ENCODE results near the gene CORO2A. TPM values are rescaled to one million over a fixed set of nuclear protein-coding genes. Genes with fewer than 3 reads are reported as not detected.
"Not testable (repeated sequence)": the region's sequence is repeated elsewhere in the genome, so short reads cannot be mapped to it uniquely, and the experiment has no call there.

The CORO2A gene
- total RNA-seq, 1 donor from 2014 or later, result 1.7 TPM

DNA sequence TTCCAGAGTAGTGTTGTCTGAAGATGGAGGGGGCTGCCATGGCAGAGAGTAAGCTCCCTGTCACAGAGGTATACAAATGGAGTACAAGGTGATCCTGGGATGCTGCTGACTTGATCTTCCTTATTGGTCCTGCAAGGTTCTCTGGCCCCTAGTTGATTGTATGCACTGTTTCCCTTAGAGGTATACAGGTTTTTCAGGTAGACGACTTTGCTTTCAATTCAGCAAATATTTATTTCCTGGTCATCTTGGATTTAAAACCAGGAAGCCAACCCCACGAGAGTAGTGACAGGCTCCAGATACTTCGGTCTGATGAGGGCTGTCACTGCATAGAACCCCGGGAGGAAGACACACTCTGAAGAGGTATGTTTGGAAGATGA, 56.9 kb downstream of the CORO2A start:
- no peak for DNase-seq

DNA sequence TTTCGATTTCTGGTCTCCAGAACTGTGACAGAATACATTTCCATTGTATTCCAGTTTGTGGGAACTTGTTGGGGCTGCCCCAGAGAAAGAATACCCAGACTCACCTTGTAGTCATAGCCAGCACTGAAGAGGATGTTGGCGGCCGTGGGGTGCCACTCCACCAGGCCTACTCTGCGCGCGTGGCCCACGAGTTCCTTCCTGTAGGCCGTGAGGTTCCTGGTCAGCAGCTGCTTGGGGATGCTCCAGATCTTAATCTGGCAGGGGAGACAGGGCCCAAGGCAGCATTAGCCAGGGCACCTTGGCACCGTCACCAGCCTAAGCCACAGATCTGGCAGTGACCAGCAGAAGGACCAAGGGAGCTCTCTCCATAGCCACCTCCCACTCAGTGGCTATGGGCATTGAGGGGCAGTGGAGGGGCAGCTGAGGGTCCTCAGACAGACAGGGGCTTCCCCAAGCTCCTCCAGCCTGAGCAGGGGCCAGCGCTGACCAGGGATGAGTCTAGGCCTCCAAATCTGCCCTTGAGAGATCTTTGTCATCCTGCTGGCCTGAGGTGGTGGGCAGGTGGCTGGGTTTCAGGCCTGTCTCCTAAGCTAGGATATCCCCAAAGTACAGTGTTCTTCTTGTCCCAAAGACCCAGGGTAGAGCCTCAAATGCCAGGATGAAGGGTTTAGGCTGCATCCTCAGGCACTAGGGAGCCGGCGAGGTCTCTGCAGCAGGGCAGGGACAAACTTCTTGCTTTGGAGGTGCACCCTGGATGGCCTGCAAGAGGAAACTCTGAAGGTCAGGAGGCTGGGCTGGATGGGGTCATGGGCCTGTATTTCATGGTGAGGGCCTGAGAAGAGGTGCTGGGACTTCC, 57.5 kb downstream of the CORO2A start:
- no peak for DNase-seq

DNA sequence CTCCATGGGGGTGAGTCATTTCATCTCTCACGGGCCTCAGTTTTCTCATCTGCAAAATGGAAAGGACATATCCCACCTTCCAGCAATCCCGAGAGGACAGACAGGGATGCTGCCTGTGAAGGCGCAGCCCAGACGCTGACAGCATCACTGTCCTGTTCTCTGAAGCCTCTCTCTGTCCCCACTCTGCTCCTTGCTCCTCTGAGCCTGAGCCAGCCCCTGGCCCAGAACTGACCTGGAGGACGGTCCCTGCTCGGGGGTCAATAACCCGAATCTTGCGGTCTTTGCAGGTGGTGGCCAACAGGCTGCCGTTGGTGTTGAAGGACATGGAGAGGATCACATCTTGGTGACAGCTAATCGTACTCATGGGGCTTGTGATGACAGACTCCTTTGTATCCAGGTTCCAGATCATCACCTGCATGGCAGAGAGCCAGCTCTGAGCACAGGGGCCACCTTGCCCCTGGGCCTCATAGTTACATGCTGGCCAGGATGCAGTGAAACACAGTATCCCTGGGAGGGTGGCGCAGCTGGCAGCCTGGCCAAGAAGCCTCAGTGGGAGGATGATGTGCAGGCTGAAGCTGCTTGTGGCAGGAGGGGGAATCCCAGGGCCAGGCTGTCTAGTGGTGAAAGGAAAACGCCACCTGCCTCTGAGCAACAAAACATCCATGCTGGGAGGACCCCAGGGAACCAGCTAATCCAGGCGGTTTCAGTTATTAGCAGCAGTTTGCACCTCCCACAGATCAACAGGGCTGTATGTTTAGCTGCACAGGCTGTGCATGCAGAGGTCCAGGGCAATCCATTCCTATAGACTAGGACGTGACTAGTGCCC, 59.4 kb downstream of the CORO2A start:
- DNase-seq, result no peak

DNA sequence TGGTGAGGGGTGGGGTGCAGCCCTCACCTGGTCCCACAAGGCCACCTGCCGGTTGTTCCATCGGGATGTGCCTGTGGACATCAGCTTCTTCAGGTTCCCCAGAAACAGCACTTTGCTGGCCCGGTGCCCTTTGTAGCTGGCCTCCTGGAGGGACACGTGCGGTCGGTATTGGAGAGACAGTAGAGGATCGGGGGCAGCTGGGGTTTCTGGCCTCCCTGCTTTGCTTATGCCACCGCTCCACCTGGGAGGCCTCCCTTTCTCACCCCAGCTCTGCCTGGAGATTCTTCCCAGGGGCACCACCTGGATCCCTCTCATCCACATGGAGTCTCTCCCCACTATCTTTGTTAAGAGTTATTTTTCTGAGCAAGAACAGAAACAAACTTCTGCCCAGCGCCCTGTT, 60.3 kb downstream of the CORO2A start:
- no peak for DNase-seq

DNA sequence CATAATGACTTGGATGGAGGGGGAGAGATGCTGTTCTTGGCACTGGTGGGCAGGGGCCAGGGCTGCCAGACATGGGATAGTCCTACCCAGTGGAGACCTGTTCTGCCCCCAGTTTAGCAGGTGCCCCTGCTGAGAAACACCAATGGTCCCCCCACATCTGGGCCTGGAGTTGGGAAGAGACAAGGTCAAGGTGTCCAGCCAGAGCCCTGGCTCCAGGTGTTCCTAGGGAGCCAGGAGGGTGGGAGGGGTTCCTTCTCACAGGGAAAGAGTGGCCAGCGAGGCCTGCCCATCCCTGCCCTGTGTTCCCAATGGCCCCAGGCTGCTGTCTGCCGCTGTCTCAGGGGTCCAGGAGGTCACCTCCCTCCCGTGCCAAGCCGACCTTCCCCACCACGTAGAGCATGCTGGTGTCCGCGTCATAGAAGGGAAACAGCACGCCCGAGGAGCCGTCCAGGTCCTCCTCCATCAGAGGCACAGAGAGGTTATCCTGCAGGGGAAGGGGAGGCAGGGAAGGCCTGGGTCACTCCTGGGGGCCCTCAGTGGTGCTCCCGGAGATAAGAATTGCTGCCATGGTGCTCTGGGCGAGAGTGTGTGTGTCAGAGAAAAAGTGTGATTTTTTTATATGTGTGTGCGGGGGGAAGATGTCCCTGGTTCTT, 61.7 kb downstream of the CORO2A start:
- no peak for DNase-seq

DNA sequence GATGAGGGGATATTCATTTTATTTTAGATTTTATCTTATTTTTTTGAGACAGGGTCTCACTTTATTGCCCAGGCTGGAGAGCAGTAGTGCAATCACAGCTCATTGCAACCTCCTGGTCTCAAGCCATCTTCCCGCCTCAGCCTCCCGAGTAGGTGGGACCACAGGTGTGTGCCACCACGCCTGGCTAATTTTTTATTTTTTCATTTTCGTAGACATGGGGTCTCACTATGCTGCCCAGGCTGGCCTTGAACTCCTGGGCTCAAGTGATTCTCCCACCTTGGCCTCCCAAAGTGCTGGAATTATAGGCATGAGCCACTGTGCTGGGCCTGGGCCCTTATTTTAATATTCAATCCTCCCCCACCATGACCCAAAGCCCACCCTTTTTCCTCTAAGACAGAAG, 62.4 kb downstream of the CORO2A start:
- not testable (repeated sequence) for DNase-seq

DNA sequence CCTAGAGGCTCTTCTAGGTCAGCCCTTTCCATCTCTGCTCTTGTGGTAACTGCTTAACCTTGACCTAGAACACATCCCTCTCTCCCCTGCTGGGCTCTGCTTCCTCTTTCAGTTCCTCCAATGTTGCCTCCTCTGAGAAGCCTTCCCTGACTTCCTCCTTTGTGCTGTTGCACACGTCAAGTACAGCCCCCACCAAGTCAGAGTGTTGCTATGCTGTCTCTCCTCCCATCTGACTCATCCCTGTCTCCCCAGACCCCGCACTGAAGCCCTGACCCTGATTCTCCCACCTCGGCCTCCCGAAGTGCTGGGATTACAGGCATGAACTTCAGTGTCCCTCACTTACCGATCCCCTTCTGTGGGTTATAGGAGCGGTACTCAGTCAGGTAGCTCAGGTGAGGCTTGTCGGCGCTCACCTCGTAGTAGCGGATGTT, 63.0 kb downstream of the CORO2A start:
- DNase-seq, result no peak

DNA sequence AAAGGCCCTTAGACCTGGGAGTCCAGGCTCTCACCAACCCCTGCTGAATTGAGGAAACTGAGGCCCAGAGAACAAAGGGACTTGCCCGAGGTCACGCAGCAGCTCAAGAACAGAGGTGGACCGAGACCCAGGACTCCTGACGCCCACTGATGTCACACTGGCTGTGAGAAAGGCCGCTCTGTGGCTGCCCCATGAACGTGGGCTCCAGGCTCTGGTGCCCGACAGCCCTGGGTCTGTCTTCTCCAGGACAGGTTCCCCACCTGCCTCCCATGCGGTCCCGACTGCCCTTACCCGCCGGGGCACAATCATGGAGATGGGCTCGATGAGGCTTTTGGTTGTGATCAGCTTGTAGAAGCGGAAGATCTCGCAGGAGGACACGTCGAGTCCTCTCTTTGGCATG, 64.1 kb downstream of the CORO2A start:
- DNase-seq, result no peak

DNA sequence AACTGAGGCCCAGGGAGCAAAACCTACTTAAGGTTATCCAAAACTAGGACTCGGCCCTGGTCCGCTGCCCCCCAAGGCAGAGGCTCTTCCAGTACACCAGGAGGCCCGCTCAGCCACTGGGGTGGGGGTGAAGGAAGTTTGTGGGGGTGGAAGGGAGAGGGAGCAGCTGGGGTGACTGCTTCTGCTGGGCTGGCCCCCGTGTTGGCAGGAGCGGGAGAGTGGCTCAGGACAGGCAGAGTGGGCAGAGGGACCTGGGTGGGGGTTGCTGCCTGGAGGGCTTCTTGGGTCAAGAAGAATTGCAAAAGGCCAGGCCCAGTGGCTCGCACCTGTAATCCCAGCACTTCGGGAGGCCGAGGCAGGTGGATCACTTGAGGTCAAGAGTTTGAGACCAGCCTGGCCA, 65.2 kb downstream of the CORO2A start:
- no peak for DNase-seq

DNA sequence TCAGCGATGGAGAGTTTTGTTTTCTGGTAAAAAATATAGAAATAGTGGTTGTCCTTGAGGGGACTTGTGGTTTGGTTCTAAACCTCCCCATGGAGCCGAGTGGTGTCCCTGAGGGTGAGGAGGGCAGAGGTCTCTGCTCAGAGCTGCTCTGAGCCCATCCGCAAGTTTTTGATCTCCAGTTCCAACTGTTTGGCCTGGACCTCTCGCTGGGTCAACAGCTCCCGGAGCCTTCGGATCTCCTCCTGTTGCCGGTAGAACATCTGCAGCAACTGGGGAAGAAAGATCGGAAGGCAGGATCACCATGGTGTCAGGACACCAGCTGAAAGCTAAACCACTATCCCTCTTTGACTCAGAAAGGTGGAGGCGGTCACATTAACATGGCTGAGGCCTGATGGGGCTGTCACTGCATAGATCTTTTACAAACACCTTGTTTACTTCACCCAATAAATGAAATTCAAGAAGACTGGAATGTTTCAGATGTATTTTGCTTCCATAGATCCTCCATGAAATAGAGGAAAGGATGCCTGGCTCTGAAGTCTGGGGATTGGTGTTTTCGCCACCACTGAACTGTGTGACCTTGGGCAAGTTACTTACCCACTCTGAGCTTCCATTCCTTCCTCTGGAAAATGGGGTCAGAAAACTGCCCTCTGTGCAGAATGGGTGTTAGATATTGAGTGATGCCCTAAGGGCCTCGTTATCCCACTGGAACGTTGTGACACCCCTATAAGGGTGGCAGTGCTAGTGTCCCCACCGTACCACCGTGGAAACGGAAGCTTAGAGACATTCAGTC, 67.6 kb downstream of the CORO2A start:
- DNase-seq, result no peak

DNA sequence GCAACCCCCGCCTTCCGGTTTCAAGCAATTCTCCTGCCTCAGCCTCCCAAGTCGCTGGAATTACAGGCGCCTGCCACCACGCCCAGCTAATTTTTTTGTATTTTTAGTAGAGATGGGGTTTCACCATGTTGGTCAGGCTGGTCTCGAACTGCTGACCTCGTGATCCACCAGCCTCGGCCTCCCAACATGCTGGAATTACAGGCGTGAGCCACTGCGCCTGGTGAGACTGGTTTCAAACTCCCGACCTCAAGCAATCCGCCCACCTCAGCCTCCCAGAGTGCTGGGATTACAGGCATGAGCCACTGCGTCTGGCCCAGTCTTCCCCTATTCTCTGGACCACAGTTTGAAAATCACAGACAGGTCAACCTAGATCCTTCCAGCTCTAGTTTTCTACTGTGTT, 68.3 kb downstream of the CORO2A start:
- DNase-seq, result not testable (repeated sequence)

DNA sequence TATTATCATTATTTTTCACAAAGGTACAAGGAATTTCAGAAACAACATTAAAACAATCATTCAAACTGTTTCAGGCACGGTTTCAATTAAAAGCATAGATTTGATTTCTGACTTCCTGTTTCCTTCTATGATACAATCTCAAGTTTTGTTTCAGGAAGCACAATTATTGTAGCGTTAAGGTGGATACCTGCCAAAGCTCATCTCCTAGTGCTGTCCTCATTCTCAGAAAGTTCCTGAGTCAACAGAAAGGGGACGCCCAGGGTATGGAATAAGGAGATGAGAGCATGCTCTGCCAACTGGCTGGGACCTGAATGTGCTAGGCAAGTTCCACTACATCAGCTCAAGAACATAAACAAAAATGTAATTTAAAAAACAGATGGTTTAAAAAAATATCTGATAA, 71.4 kb downstream of the CORO2A start:
- peak; percentile 57 for DNase-seq

DNA sequence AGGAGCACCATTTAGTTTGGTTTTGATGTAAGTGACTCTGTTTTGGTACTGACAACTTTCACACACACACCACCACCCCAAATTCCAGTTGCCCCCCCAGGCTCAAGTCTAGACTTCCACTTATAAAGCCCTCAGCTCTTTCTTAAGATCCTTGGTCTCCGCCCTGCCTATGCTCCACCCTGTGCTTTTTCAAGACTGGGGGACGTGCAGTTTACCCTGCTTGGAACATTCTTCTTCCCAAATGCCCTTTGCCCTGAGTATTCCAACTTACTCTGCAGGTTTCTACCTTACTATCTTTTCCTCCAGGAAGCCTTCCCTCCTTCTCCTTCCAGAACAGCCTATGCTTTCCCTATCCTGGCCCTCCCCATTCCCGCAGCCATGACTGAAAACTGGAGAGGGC, 72.0 kb downstream of the CORO2A start:
- DNase-seq, result no peak

DNA sequence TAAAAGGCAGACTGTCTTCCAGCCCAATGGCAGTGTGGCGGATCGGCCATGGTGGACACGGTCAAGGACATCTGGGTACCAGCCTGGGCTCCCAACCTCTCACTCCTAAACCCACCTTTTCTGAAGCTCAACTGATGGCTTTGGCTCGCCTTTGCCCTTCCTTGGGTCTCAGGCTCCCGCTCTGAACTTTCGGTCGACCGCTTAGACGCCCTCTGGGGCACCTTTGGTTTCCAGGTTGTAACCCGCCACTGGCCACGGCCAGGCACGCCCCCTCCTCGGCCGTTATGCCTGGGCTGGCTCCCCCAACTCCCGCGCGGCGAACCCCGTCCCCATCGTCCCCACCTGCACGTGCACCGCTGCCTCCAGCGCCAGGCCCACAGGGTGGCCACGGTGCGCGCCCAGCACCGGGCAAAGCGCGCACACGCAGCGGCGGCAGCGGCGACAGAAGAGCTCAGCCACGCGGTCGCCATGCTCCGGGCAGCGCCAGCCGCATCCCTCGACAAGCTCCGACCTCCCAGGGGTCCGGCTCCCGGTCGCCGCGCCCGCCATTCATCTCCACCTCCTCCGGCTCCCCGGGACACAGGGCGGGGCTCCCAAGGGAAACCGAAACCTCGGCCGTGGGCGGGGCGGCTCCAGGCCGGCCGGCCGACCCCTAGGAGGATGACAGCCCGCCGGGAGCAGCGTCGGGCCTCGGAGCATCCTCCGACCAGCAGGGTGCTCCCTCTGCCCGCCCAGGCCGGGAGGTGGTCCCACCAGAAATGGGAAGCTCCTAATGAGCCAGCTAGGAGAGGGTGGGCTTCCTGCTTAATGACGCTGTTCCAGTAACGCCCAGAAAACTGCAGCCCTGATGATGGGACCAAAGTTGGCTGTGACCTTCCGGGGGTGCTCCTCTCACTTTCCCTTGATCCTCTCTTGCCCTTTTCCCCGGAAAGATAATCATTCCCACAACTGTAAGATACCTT, 73.5 kb downstream of the CORO2A start, which contains the start of gene TRIM14:
Gene TRIM14 (minus strand): TSS at position 583 of the 962 bp plus-strand sequence. CDS start 34 bp downstream, at position 549.
- peak; percentile 53 for DNase-seq

DNA sequence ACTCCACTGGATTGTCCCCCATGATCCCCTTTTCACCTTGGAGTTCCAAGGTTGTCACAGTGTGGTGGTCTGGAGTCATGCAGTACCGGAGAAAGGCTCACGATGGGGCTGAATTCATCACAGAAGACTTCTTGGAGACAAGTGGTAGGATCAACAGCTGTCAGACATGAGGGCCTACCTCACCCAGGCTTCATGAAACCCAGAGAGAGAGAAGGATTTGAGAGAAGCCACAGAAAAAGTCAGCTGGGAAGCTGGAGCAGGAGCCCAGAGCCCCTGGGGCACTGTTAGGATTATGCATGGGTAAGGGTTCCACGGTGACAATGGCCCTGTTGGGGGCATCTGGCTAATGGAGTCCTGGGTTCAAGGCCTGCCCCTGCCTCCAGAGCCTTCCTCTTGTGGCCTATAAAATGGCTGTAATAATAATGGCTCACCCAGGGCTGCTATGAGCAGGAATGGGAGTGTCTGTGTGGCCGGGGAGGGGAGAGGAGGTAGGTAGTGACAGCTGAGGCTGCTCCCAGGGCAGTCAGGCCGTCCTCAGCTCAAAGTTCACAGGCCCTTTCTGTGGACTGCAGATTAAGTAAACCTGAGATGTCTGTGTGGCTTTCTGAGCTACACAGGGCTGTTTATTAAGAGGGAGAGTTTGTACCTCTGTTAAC, 74.3 kb downstream of the CORO2A start:
- DNase-seq, result peak; percentile 21

DNA sequence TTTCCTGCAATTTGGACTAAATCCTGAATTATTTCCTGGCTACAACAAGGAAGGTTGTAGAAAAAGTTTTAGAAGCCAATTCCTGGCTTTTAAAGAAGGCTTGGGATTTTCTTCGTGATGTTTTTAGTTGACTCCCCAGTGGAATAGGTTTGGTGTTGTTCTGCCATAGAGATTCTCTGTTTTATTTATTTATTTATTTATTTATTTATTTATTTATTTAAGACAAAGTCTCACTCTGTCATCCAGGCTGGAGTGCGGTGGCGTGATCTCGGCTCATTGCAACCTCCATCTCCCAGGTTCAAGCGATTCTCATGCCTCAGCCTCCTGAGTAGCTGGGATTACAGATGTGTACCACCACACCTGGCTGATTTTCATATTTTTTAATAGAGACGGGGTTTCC, 75.3 kb downstream of the CORO2A start:
- DNase-seq, result not testable (repeated sequence)

DNA sequence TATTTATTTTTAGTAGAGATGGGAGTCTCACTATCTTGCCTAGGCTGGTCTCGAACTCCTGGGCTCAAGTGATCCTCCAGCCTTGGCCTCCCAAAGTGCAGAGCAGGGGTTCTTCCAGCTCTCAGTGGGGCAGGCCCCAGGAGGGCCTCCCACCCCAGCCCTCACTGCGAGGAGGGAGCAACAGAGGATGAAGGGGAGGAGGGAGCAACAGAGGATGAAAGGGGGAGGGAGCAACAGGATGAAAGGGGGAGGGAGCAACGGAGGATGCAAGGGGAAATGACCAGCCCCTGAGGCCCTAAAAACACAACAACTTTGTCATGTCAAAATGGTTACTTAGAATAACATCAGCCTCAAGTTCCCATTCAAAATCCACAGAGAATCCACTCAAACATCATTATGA, 83.4 kb downstream of the CORO2A start:
- DNase-seq, result no peak

DNA sequence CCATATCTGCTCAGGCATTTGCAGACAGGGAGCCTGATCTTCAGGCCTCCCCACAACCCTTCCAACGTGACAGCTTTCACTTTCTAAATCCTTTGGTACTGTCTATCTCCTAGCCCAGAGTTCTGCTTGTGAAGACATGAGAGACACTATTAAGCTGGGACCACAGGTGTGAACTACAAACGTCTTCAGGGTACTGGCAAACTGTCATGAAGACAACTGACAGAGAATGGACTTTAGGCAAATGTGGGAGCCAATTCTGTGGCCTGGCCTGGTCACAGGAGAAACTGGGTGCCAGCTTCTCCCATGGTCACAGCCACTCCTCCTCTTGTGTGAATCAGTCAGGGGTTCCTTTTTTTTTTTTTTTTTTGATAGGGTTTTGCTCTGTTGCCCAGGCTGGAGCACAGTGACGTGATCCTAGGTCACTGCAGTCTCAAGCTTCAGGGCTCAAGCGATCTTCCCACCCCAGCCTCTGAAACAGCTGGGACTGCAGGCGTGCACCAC, 83.9 kb downstream of the CORO2A start:
- no peak for DNase-seq

DNA sequence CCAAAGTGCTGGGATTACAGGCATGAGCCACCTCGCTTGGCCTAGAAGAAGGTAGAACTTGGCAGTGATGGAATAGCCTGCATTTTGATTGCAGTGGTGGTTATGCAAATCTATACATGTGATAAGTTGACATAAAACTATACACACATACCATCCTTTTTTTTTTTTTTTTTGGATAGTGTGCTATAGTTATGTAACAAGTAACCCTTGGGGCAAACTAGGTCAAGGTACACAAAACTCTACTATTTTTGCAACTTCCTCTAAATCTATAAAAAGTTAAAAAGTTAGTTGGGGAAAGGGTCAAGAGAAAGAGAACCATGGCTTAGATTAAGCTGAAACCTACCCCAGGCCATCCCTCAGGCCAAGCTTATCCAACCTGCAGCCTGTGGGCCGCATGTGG, 84.5 kb downstream of the CORO2A start:
- DNase-seq, result no peak

DNA sequence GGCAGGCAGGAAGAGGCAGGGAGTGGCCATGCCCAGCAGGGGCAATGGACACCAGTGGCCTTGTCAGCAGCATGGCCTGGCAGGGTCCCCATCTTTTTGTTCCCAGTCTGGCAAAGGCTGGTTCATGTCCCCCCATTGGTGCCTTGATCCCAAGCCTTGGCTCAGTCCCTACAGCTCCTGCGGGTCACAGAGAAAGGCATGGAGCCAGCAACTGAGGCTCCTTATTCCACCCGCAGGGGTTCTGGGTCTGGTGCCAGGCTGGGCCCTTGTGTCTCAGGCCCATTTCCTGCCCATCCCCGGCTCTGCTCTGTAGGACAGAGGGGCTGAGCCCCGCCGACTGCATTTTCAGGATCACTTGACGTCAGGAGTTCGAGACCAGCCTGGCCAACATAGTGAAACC, 87.4 kb downstream of the CORO2A start:
- no peak for DNase-seq
